HepG2 (cell line): ENCODE measurements around the gene MAML1. TPM values are rescaled to one million over a fixed set of nuclear protein-coding genes. Genes with fewer than 3 reads are reported as not detected.

Experiments used
- CCDC6 ChIP-seq: sonication (generic); formaldehyde crosslinking; IDR thresholded peaks from 2 replicates; pipeline ENCODE4 v1.8.1; 2022; ENCODE audit warnings: mild to moderate bottlenecking, missing genetic modification reagents, moderate library complexity
- DNMT3B ChIP-seq: conservative IDR thresholded peaks from 2 replicates; pipeline ENCODE4 v1.6.1; 2016; ENCODE audit warnings: missing biosample characterization, control low read depth
- ELF1 ChIP-seq: sonication (generic); formaldehyde crosslinking; IDR thresholded peaks from 2 replicates; pipeline ENCODE4 v1.4.0; 2020; ENCODE audit warnings: missing genetic modification reagents
- HDAC1 ChIP-seq: sonication (generic); formaldehyde crosslinking; IDR thresholded peaks from 2 replicates; pipeline ENCODE4 v1.5.1; 2020; ENCODE audit warnings: mild to moderate bottlenecking, missing genetic modification reagents
- HMG20B ChIP-seq: conservative IDR thresholded peaks from 2 replicates; pipeline ENCODE4 v1.6.1; 2016; ENCODE audit warnings: missing genetic modification reagents, missing compliant biosample characterization
- KMT2B ChIP-seq: IDR thresholded peaks from 2 replicates; pipeline ENCODE4 v1.6.1; 2016; ENCODE audit warnings: missing genetic modification reagents, missing compliant biosample characterization
- NFIC ChIP-seq: IDR thresholded peaks from 2 replicates; pipeline ENCODE4 v1.6.1; 2012; ENCODE audit warnings: mild to moderate bottlenecking, low read length, inconsistent platforms
- PAF1 ChIP-seq: IDR thresholded peaks from 2 replicates; pipeline ENCODE4 v1.6.1; 2016; ENCODE audit warnings: missing genetic modification reagents, missing compliant biosample characterization
- PHF21A ChIP-seq: sonication (generic); formaldehyde crosslinking; IDR thresholded peaks from 2 replicates; pipeline ENCODE4 v1.5.0; 2020; ENCODE audit warnings: mild to moderate bottlenecking, missing genetic modification reagents
- PITX1 ChIP-seq: sonication (generic); formaldehyde crosslinking; IDR thresholded peaks from 2 replicates; pipeline ENCODE4 v1.5.1; 2020; ENCODE audit warnings: mild to moderate bottlenecking, missing genetic modification reagents
- REXO4 ChIP-seq: sonication (generic); formaldehyde crosslinking; IDR thresholded peaks from 2 replicates; pipeline ENCODE4 v1.8.0; 2022; ENCODE audit warnings: missing genetic modification reagents, mild to moderate bottlenecking, borderline replicate concordance
- SALL1 ChIP-seq: sonication (generic); formaldehyde crosslinking; IDR thresholded peaks from 2 replicates; pipeline ENCODE4 v1.8.0; 2022; ENCODE audit warnings: mild to moderate bottlenecking, missing genetic modification reagents
- ZBTB38 ChIP-seq: sonication (generic); formaldehyde crosslinking; IDR thresholded peaks from 2 replicates; pipeline ENCODE4 v1.5.1; 2020; ENCODE audit warnings: mild to moderate bottlenecking, missing genetic modification reagents
- ZNF143 ChIP-seq: sonication (generic); formaldehyde crosslinking; IDR thresholded peaks from 2 replicates; pipeline ENCODE4 v1.4.0; 2020; ENCODE audit warnings: missing genetic modification reagents
- ZNF232 ChIP-seq: sonication (generic); formaldehyde crosslinking; IDR thresholded peaks from 2 replicates; pipeline ENCODE4 v1.4.0; 2020; ENCODE audit warnings: missing genetic modification reagents, borderline replicate concordance
- ZNF333 ChIP-seq: sonication (generic); formaldehyde crosslinking; IDR thresholded peaks from 2 replicates; pipeline ENCODE4 v1.4.0; 2020; ENCODE audit warnings: mild to moderate bottlenecking, missing genetic modification reagents, borderline replicate concordance
- ZNF501 ChIP-seq: sonication (generic); formaldehyde crosslinking; IDR thresholded peaks from 2 replicates; pipeline ENCODE4 v1.5.1; 2020; ENCODE audit warnings: mild to moderate bottlenecking, moderate library complexity, missing genetic modification reagents
- ZNF678 ChIP-seq: sonication (generic); formaldehyde crosslinking; IDR thresholded peaks from 2 replicates; pipeline ENCODE4 v1.4.0; 2020; ENCODE audit warnings: mild to moderate bottlenecking, missing genetic modification reagents
- ZNF773 ChIP-seq: sonication (generic); formaldehyde crosslinking; IDR thresholded peaks from 2 replicates; pipeline ENCODE4 v1.4.0; 2020; ENCODE audit warnings: missing genetic modification reagents, borderline replicate concordance
- ZNF780A ChIP-seq: sonication (generic); formaldehyde crosslinking; IDR thresholded peaks from 2 replicates; pipeline ENCODE4 v1.8.0; 2022; ENCODE audit warnings: mild to moderate bottlenecking, missing genetic modification reagents, moderate library complexity
- ZNF878 ChIP-seq: sonication (generic); formaldehyde crosslinking; IDR thresholded peaks from 2 replicates; pipeline ENCODE4 v1.8.1; 2023; ENCODE audit warnings: mild to moderate bottlenecking, missing genetic modification reagents, moderate library complexity
- polyA plus RNA-seq, 8 experiments: library from polyadenylated mRNA; depleted of rRNA in 3 of 8; stranded (reverse) in 7 of 8; unstranded in 1 of 8; fragments of >200 nt; fragmentation: Illumina TruSeq in 4 of 8; extraction: Trizol in 4 of 8; gene quantifications; 2 replicates each; pipeline versions ENCODE4 v1.2.1 to v1.2.3, GENCODE V29; 2011 to 2016; ENCODE audit warnings: low read depth in 4 of 8, missing spikeins in 1 of 8, mixed read lengths in 1 of 8; ENCODE audit not compliant: insufficient read depth in 1 of 8
- total RNA-seq, 5 experiments: library from RNA; depleted of rRNA; stranded (reverse); fragments of >200 nt; fragmentation: Illumina TruSeq; extraction: Trizol; gene quantifications; 2 replicates each; pipeline ENCODE4 v1.2.3, GENCODE V29; 2016; ENCODE audit warnings: low read depth in 1 of 5
- TF ChIP-seq, protein P1 (sequence below): sonication (generic); formaldehyde crosslinking; IDR thresholded peaks from 2 replicates; pipeline ENCODE4 v1.5.0; 2020; ENCODE audit warnings: mild to moderate bottlenecking, missing genetic modification reagents
- TF ChIP-seq, protein P2 (sequence below): sonication (generic); formaldehyde crosslinking; IDR thresholded peaks from 2 replicates; pipeline ENCODE4 v1.4.0; 2020; ENCODE audit warnings: missing genetic modification reagents, mild to moderate bottlenecking, borderline replicate concordance
- TF ChIP-seq, protein P3 (sequence below): sonication (generic); formaldehyde crosslinking; IDR thresholded peaks from 2 replicates; pipeline ENCODE4 v1.5.0; 2020; ENCODE audit warnings: missing genetic modification reagents
- TF ChIP-seq, protein P4 (sequence below): sonication (generic); formaldehyde crosslinking; IDR thresholded peaks from 2 replicates; pipeline ENCODE4 v1.4.0; 2020; ENCODE audit warnings: mild to moderate bottlenecking, missing genetic modification reagents
- TF ChIP-seq, protein P5 (sequence below): sonication (generic); formaldehyde crosslinking; conservative IDR thresholded peaks from 2 replicates; pipeline ENCODE4 v1.4.0; 2020; ENCODE audit warnings: missing genetic modification reagents

The MAML1 gene
- total and polyA plus RNA-seq, 2 of the 13 experiments (the other 11 are each of a cell fraction or from before 2014, with no cell fraction given): 10.0 to 10.8 TPM

DNA sequence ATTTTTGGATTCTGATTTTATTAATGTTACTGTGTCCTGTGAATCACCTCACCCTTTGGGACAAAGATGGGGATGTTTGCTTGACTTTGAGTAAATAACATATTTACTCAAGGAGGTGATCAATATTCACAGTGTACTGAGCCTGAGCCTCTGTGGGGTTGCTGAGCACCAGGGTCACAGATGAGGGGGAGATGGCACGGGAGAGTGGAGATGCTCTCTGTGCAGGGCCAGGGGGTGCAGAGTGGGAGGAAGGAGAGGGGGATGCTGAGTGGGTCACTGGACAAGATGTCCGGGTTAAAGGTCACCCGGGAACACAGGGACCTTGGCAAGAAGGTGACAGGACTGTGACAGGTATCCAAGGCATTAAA is 92.1 kb downstream of the MAML1 start (continued):
- TF ChIP-seq, protein P1, sequence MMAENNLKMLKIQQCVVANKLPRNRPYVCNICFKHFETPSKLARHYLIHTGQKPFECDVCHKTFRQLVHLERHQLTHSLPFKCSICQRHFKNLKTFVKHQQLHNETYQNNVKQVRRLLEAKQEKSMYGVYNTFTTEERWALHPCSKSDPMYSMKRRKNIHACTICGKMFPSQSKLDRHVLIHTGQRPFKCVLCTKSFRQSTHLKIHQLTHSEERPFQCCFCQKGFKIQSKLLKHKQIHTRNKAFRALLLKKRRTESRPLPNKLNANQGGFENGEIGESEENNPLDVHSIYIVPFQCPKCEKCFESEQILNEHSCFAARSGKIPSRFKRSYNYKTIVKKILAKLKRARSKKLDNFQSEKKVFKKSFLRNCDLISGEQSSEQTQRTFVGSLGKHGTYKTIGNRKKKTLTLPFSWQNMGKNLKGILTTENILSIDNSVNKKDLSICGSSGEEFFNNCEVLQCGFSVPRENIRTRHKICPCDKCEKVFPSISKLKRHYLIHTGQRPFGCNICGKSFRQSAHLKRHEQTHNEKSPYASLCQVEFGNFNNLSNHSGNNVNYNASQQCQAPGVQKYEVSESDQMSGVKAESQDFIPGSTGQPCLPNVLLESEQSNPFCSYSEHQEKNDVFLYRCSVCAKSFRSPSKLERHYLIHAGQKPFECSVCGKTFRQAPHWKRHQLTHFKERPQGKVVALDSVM (CRISPR knock-in tag): no peak
- TF ChIP-seq, protein P2, sequence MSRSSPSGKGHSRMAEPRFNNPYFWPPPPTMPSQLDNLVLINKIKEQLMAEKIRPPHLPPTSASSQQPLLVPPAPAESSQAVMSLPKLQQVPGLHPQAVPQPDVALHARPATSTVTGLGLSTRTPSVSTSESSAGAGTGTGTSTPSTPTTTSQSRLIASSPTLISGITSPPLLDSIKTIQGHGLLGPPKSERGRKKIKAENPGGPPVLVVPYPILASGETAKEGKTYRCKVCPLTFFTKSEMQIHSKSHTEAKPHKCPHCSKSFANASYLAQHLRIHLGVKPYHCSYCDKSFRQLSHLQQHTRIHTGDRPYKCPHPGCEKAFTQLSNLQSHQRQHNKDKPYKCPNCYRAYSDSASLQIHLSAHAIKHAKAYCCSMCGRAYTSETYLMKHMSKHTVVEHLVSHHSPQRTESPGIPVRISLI (CRISPR knock-in tag): no peak
- no peak for TF ChIP-seq ZBTB38
- TF ChIP-seq ZNF878 (CRISPR knock-in tag): no peak
- TF ChIP-seq DNMT3B: no peak
- no peak for TF ChIP-seq KMT2B
- TF ChIP-seq SALL1: peak; percentile 56; the same call in 1 of the 2 replicates
- TF ChIP-seq NFIC: no peak
- TF ChIP-seq HMG20B (CRISPR knock-in tag): no peak
- TF ChIP-seq ZNF780A (CRISPR knock-in tag): no peak
- no peak for TF ChIP-seq ZNF333
- no peak; the same call in 1 of the 2 replicates for TF ChIP-seq HDAC1 (CRISPR knock-in tag)
- TF ChIP-seq ZNF143 (CRISPR knock-in tag): no peak
- TF ChIP-seq, protein P3, sequence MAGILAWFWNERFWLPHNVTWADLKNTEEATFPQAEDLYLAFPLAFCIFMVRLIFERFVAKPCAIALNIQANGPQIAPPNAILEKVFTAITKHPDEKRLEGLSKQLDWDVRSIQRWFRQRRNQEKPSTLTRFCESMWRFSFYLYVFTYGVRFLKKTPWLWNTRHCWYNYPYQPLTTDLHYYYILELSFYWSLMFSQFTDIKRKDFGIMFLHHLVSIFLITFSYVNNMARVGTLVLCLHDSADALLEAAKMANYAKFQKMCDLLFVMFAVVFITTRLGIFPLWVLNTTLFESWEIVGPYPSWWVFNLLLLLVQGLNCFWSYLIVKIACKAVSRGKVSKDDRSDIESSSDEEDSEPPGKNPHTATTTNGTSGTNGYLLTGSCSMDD (CRISPR knock-in tag): no peak
- peak; percentile 44; the same call in 1 of the 2 replicates for TF ChIP-seq PHF21A
- TF ChIP-seq ELF1 (CRISPR knock-in tag): no peak
- no peak for TF ChIP-seq CCDC6 (CRISPR knock-in tag)
- no peak for TF ChIP-seq REXO4 (CRISPR knock-in tag)
- TF ChIP-seq ZNF678: no peak
- TF ChIP-seq PAF1 (CRISPR knock-in tag): no peak
- no peak for TF ChIP-seq ZNF501 (CRISPR knock-in tag)
- TF ChIP-seq, protein P4, sequence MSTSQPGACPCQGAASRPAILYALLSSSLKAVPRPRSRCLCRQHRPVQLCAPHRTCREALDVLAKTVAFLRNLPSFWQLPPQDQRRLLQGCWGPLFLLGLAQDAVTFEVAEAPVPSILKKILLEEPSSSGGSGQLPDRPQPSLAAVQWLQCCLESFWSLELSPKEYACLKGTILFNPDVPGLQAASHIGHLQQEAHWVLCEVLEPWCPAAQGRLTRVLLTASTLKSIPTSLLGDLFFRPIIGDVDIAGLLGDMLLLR (CRISPR knock-in tag): no peak
- TF ChIP-seq PITX1 (CRISPR knock-in tag): peak; percentile 65
- no peak for TF ChIP-seq ZNF232 (CRISPR knock-in tag)
- TF ChIP-seq, protein P5, sequence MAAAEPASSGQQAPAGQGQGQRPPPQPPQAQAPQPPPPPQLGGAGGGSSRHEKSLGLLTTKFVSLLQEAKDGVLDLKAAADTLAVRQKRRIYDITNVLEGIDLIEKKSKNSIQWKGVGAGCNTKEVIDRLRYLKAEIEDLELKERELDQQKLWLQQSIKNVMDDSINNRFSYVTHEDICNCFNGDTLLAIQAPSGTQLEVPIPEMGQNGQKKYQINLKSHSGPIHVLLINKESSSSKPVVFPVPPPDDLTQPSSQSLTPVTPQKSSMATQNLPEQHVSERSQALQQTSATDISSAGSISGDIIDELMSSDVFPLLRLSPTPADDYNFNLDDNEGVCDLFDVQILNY (CRISPR knock-in tag): no peak
- no peak for TF ChIP-seq ZNF773 (CRISPR knock-in tag)
